K562 (cell line): ENCODE data around the gene RGS7. TPM values are rescaled to one million over a fixed set of nuclear protein-coding genes. Genes with fewer than 3 reads are reported as not detected.

Experiments
- ATAC-seq: fragments of 200-7000 bp; cut with Tn5 transposase; 3 replicates; pipeline ENCODE4 v1.9.1; 2020; ENCODE audit warnings: moderate library complexity
- BruUV-seq: library from RNA; stranded (reverse); fragments of 400-500 nt; replicated peaks from 2 replicates; lab custom pipeline; 2021; lab: Mats Ljungman, UMichigan
- CTCF ChIA-PET: fragments of 300-600 bp; formaldehyde crosslinking; extraction: SDS; loops from one replicate; lab custom pipeline; 2021; ENCODE audit warnings: low intra/inter-chr PET ratio; lab: Yijun Ruan, JAX
- POLR2A ChIA-PET: fragments of 300-600, 350-650 bp; sonication (Branson Sonifier 250); formaldehyde crosslinking; extraction: SDS; loops from one replicate; lab custom pipeline; 2021; ENCODE audit warnings: antibody characterized with exemption, inconsistent platforms; lab: Yijun Ruan, JAX
- DNase-seq, 4 experiments: peaks; one replicate each; pipeline versions ENCODE4 v3.0.0 to v3.0.0-alpha.2; 2011 to 2018; ENCODE audit warnings: low spot score in 3 of 4, mixed read lengths in 3 of 4; ENCODE audit errors: extremely low read depth in 1 of 4
- FAIRE-seq: peaks from 2 replicates; lab custom pipeline; 2011; peaks lifted over from hg19 to GRCh38; lab: Jason Lieb, UNC
- H2AFZ ChIP-seq: 2 replicates; pipeline ENCODE4 v1.6.0; 2011; ENCODE audit warnings: low read depth, low read length, control low read depth, inconsistent platforms
- H3K27ac ChIP-seq: fragments of 200-600 bp; 3 replicates; pipeline ENCODE4 v1.8.0; 2011; ENCODE audit warnings: low read depth, mild to moderate bottlenecking, control low read depth, inconsistent platforms, low read length, moderate library complexity, mixed read lengths; ENCODE audit errors: extremely low read depth
- H3K27me3 ChIP-seq, 2 experiments: fragments of 300-600 bp in 1 of 2; 2 replicates in 1 of 2; 3 replicates in 1 of 2; pipeline versions ENCODE4 v1.6.0 to v1.8.0; 2011; ENCODE audit warnings: inconsistent platforms in 2 of 2, low read length in 2 of 2, mild to moderate bottlenecking in 1 of 2, mixed read lengths in 1 of 2, moderate library complexity in 1 of 2; ENCODE audit not compliant: control insufficient read depth in 2 of 2, insufficient read depth in 2 of 2
- H3K36me3 ChIP-seq: fragments of 300-600 bp; 3 replicates; pipeline ENCODE4 v1.8.0; 2011; ENCODE audit warnings: mild to moderate bottlenecking, low read length, inconsistent platforms; ENCODE audit not compliant: control insufficient read depth, insufficient read depth
- H3K4me1 ChIP-seq, 2 experiments: fragments of 200-600 bp in 1 of 2; replicated peaks in 1 of 2; 2 replicates in 1 of 2; 3 replicates in 1 of 2; pipeline versions ENCODE4 v1.5.1 to v1.8.0; 2011; ENCODE audit warnings: inconsistent platforms in 2 of 2, low read length in 2 of 2, mild to moderate bottlenecking in 1 of 2, mixed read lengths in 1 of 2, moderate library complexity in 1 of 2; ENCODE audit not compliant: control insufficient read depth in 2 of 2, insufficient read depth in 2 of 2
- H3K4me2 ChIP-seq: 2 replicates; pipeline ENCODE4 v1.6.1; 2011; ENCODE audit warnings: low read length, control low read depth, inconsistent platforms, mixed read lengths; ENCODE audit not compliant: insufficient read depth
- H3K4me3 ChIP-seq: fragments of 200-600 bp; sonication (generic), shearing (Covaris generic); 2 replicates; pipeline ENCODE4 v1.5.1; 2016; ENCODE audit warnings: control low read depth, inconsistent platforms
- H3K79me2 ChIP-seq: fragments of 200-600 bp; 3 replicates; pipeline ENCODE4 v1.8.0; 2011; ENCODE audit warnings: low read length, inconsistent platforms; ENCODE audit not compliant: control insufficient read depth, insufficient read depth
- H3K9ac ChIP-seq, 2 experiments: 2 replicates each; pipeline versions ENCODE4 v1.6.0 to v1.6.1; 2011; ENCODE audit warnings: low read depth in 2 of 2, low read length in 2 of 2, control low read depth in 1 of 2, inconsistent platforms in 1 of 2, mild to moderate bottlenecking in 1 of 2, mixed read lengths in 1 of 2; ENCODE audit not compliant: insufficient read depth in 1 of 2
- H3K9me1 ChIP-seq: one replicate; pipeline ENCODE4 v1.6.0; 2011; ENCODE audit warnings: inconsistent platforms, mild to moderate bottlenecking, low read length, moderate library complexity; ENCODE audit not compliant: control insufficient read depth, insufficient read depth
- H3K9me3 ChIP-seq: replicated peaks from 2 replicates; pipeline ENCODE4 v1.5.1; 2011; ENCODE audit warnings: low read depth, low read length, inconsistent platforms; ENCODE audit not compliant: control insufficient read depth, insufficient read depth
- H4K20me1 ChIP-seq: replicated peaks from 2 replicates; pipeline ENCODE4 v1.6.1; 2011; ENCODE audit warnings: low read length, inconsistent platforms, mixed read lengths; ENCODE audit not compliant: control insufficient read depth, insufficient read depth
- BDP1 ChIP-seq: IDR thresholded peaks from 3 replicates; pipeline ENCODE4 v1.6.1; 2011; ENCODE audit not compliant: insufficient read length, insufficient read depth
- DDX20 ChIP-seq: fragments of 450-650 bp; IDR thresholded peaks from 2 replicates; pipeline ENCODE4 v1.6.1; 2016; ENCODE audit warnings: missing genetic modification characterization, low read depth, mild to moderate bottlenecking, missing compliant biosample characterization, moderate library complexity
- HDAC2 ChIP-seq: fragments of 450-650 bp; IDR thresholded peaks from 2 replicates; pipeline ENCODE4 v1.6.1; 2016; ENCODE audit warnings: mild to moderate bottlenecking
- HDAC6 ChIP-seq: IDR thresholded peaks from 2 replicates; pipeline ENCODE4 v1.6.1; 2012; ENCODE audit warnings: low read depth, mild to moderate bottlenecking, control low read depth, inconsistent platforms, low read length, moderate library complexity
- KDM1A ChIP-seq, 2 experiments: fragments of 450-650 bp; IDR thresholded peaks; 2 replicates each; pipeline ENCODE4 v1.6.1; 2016; ENCODE audit warnings: mild to moderate bottlenecking in 2 of 2
- MED1 ChIP-seq: sonication (generic); formaldehyde crosslinking; IDR thresholded peaks from 2 replicates; pipeline ENCODE4 v1.8.1; 2023; ENCODE audit warnings: missing genetic modification reagents, borderline replicate concordance
- RBM15 ChIP-seq: fragments of 200-400 bp; formaldehyde crosslinking; IDR thresholded peaks from 2 replicates; pipeline ENCODE4 v1.6.1; 2018; ENCODE audit warnings: mild to moderate bottlenecking, low read length, moderate library complexity; ENCODE audit not compliant: insufficient read depth
- SP2 ChIP-seq: IDR thresholded peaks from 2 replicates; pipeline ENCODE4 v1.6.1; 2011; ENCODE audit warnings: mild to moderate bottlenecking, low read depth, low read length, moderate library complexity; ENCODE audit not compliant: poor library complexity, severe bottlenecking; ENCODE audit errors: extremely low read depth
- TEAD4 ChIP-seq, 2 experiments: sonication (generic) in 1 of 2; formaldehyde crosslinking in 1 of 2; IDR thresholded peaks; 2 replicates each; pipeline versions ENCODE4 v1.6.1 to v1.8.0; 2012 to 2022; ENCODE audit warnings: borderline replicate concordance in 1 of 2, inconsistent platforms in 1 of 2, low read length in 1 of 2, mild to moderate bottlenecking in 1 of 2, missing genetic modification reagents in 1 of 2
- TSC22D4 ChIP-seq: fragments of 450-650 bp; IDR thresholded peaks from 2 replicates; pipeline ENCODE4 v1.6.1; 2016; ENCODE audit warnings: missing genetic modification characterization, missing biosample characterization, control low read depth
- ZNF12 ChIP-seq: sonication (generic); formaldehyde crosslinking; IDR thresholded peaks from 2 replicates; pipeline ENCODE4 v1.4.0; 2020; ENCODE audit warnings: mild to moderate bottlenecking, missing genetic modification reagents
- ZNF347 ChIP-seq: fragments of 450-650 bp; formaldehyde crosslinking; IDR thresholded peaks from 2 replicates; pipeline ENCODE4 v1.4.0; 2020; ENCODE audit warnings: low read depth, mild to moderate bottlenecking, moderate library complexity
- WGBS: fragments of 100-300 bp; shearing (Covaris generic); methylation state at CpG from one replicate; pipeline ENCODE4 v1.1.6; 2016; ENCODE audit warnings: low coverage, mixed read lengths; ENCODE audit not compliant: insufficient coverage; ENCODE audit errors: missing lambda C conversion rate; 5-methylcytosine and 5-hydroxymethylcytosine counted together
- in situ Hi-C: fragments of 300-500 bp; cut with MboI; formaldehyde crosslinking; loops from 4 replicates; pipeline ENCODE4 v1.15.0; 2018; ENCODE audit warnings: inconsistent platforms, mixed read lengths
- intact Hi-C: fragments of 100-400 bp; cut with micrococcal nuclease; formaldehyde crosslinking; loops from 2 replicates; pipeline ENCODE4 v1.14.2; 2022
- polyA plus RNA-seq, 8 experiments: library from polyadenylated mRNA; depleted of rRNA in 4 of 8; stranded (reverse) in 5 of 8; unstranded in 3 of 8; fragments of >200 nt; fragmentation: Nextera tagmentation in 2 of 8; fragmentation: Illumina TruSeq in 1 of 8; extraction: Ambion mirVana in 2 of 8; extraction: Trizol in 1 of 8; gene quantifications; 2 replicates each; pipeline versions ENCODE4 v1.2.1 to v1.2.3, GENCODE V29; 2011 to 2014; ENCODE audit warnings: inconsistent platforms in 1 of 8, missing spikeins in 1 of 8
- total RNA-seq, 7 experiments: library from RNA; depleted of rRNA in 6 of 7; stranded (reverse); fragments of >200 nt in 6 of 7; fragmentation: Illumina TruSeq in 2 of 7; extraction: Trizol in 2 of 7; gene quantifications; 2 replicates each; pipeline versions ENCODE4 v1.2.1 to v1.2.3, GENCODE V29; 2011 to 2021; ENCODE audit warnings: low replicate concordance in 1 of 7

Gene RGS7
- total and polyA plus RNA-seq, 9 of the 15 experiments (the other 6 are each of a cell fraction or from before 2014, with no cell fraction given), result not detected

GRCh38 chr1:241228339-241228738, 128.7 kb downstream of the RGS7 start:
- no peak for TF ChIP-seq KDM1A (IDR thresholded peaks at IDR 0.05)
- no peak for TF ChIP-seq BDP1
- no peak for TF ChIP-seq MED1
- no peak for TF ChIP-seq ZNF12
- TF ChIP-seq RBM15, result no peak
- TF ChIP-seq HDAC2, result no peak
- H3K9ac ChIP-seq, result no peak overlapping the region
- H3K4me3 ChIP-seq, result no peak overlapping the region
- peak; percentile 29 for FAIRE-seq
- H3K9me3 ChIP-seq, result no peaks in the 10 kb centered on the region
- WGBS, result 0% methylated on average over 4 of the region's 4 CpGs
- no peaks in the 10 kb centered on the region for H3K27me3 ChIP-seq
- no peaks in the 10 kb centered on the region for H3K9me1 ChIP-seq
- no peaks in the 10 kb centered on the region for H3K36me3 ChIP-seq
- no peak for ATAC-seq
- in situ Hi-C loops (no loop called here), intact Hi-C loops (no loop called here)
- H3K27ac ChIP-seq, result no peak overlapping the region
- no peak overlapping the region for H2AFZ ChIP-seq
- ChIA-PET CTCF (no interaction called here), POLR2A (no interaction called here)
- no peak for DNase-seq
- no peaks in the 10 kb centered on the region for H3K4me1 ChIP-seq
- H3K4me2 ChIP-seq, result no peak overlapping the region
- H3K79me2 ChIP-seq, result no peaks in the 10 kb centered on the region
- BruUV-seq, result no TSS peak
- no peaks in the 10 kb centered on the region for H4K20me1 ChIP-seq

- no peaks in the 10 kb centered on the region for H3K27me3 ChIP-seq
- ChIA-PET POLR2A (no interaction called here), CTCF (no interaction called here)
- no peaks in the 10 kb centered on the region; the same call in 1 of the 2 replicates for H3K9me3 ChIP-seq
- no peaks in the 10 kb centered on the region for H3K4me1 ChIP-seq
- H3K4me2 ChIP-seq, result no peak overlapping the region
- BruUV-seq, result no TSS peak
- intact Hi-C loops, result no loop called here
- no peaks in the 10 kb centered on the region for H3K36me3 ChIP-seq
- no peak overlapping the region for H3K27ac ChIP-seq
- H2AFZ ChIP-seq, result no peak overlapping the region
- H3K9ac ChIP-seq, result no peak overlapping the region
- no peaks in the 10 kb centered on the region for H3K9me1 ChIP-seq
- 0% methylated on average over 1 of the region's 1 CpG for WGBS
- TF ChIP-seq HDAC6 (no peak), TSC22D4 (tag) (no peak), ZNF347 (CRISPR knock-in tag) (no peak), SP2 (no peak), TEAD4 (IDR thresholded peaks at IDR 0.05; ENCODE audit: low read length) (no peak), TEAD4 (CRISPR knock-in tag; IDR thresholded peaks at IDR 0.05; ENCODE audit: borderline replicate concordance) (no peak), DDX20 (tag) (no peak)
- no peak for FAIRE-seq
- no peaks in the 10 kb centered on the region for H4K20me1 ChIP-seq
- DNase-seq, result no peak
- no peak for ATAC-seq
- in situ Hi-C loops, result no loop called here
- H3K79me2 ChIP-seq, result no peaks in the 10 kb centered on the region
- H3K4me3 ChIP-seq, result no peak overlapping the region
These were observed 131.3 kb downstream of the RGS7 start for GRCh38 chr1:241225741-241226140.
